Measurements from ENCODE around the gene RABL6. TPM values are rescaled to one million over a fixed set of nuclear protein-coding genes. Genes with fewer than 3 reads are reported as not detected.

Gene RABL6
- total RNA-seq, 4 donors from 2014 or later: 54.9 to 70.7 (median 61.5) TPM

DNA sequence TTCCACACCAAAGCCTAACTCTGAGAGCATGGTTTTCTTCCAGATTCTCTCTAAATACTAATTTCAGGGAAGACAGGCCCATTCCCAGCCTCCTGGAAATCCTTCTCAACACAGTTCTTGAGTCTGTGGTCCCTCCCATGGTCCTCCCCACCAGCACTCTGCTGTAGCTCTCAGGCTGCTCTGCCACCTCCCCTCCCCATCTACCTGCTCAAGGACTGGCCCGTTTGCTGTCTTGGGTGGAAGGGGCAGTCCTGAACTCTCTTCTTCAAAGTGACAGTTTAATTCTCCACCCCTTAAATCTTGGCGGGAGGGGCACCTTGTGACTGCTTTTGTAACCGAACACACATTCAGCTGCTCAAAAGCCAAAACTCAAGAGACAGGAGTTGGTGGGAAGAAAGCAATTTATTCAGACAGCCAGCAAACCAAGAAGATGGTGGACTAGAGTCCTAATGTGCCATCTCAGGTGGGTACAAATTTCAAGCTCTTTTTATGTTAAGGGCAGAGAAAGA is 35.8 kb upstream of the RABL6 start:
- TF ChIP-seq, protein P1, sequence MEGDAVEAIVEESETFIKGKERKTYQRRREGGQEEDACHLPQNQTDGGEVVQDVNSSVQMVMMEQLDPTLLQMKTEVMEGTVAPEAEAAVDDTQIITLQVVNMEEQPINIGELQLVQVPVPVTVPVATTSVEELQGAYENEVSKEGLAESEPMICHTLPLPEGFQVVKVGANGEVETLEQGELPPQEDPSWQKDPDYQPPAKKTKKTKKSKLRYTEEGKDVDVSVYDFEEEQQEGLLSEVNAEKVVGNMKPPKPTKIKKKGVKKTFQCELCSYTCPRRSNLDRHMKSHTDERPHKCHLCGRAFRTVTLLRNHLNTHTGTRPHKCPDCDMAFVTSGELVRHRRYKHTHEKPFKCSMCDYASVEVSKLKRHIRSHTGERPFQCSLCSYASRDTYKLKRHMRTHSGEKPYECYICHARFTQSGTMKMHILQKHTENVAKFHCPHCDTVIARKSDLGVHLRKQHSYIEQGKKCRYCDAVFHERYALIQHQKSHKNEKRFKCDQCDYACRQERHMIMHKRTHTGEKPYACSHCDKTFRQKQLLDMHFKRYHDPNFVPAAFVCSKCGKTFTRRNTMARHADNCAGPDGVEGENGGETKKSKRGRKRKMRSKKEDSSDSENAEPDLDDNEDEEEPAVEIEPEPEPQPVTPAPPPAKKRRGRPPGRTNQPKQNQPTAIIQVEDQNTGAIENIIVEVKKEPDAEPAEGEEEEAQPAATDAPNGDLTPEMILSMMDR (IDR thresholded peaks at IDR 0.05): no peak
- no peak for TF ChIP-seq POLR2A (IDR thresholded peaks at IDR 0.05)

DNA sequence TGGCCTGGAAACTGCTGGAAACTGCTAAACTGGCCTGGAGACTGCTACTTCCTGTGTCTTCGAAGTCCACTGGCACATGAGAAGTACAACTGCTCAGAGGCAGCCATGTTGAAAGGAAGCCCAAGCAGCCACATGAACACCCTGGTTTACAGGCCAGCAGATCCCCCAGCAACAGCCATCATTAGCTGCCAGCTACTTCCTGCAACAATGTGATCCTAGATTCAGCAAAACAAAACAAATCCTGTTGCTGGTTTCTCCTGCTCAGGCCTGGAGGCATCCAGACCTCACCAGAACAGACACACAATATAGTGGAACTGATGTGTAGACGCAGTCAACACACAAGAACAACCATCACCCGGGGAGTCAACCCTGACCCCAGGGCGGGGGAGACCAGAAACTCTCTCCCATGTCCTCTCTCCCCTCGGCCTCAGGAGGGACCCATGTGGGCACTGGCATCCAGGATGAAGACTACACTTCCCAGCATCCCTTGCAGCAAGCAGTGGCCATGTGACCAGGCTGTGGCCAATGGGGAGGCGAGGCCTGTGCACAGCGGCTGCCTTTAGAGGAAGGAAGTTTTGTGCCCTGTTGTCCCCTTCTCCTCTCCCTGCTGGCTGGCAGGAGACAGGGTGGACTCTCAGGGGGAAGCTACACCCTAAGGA is 34.2 kb upstream of the RABL6 start:
- Histone ChIP-seq H3K27ac (no peak overlapping the region), H3K9me3 (peaks cover 0 to 8% (median 0%) of the 10 kb centered on the region in 3 donors), H3K4me3 (no peak overlapping the region), H3K4me1 (peaks cover 0 to 4% (median 0%) of the 10 kb centered on the region in 3 donors), H3K36me3 (no peaks in the 10 kb centered on the region), H3K27me3 (peaks cover 0 to 4% (median 0%) of the 10 kb centered on the region in 4 donors)
- intact Hi-C loops (cut with DNase I): no loop called here
- TF ChIP-seq, protein P1 (IDR thresholded peaks at IDR 0.05): no peak
- no peak for TF ChIP-seq POLR2A (IDR thresholded peaks at IDR 0.05)
- no peak for DNase-seq
- 40 to 55% methylated on average over 1 to 2 of the region's 7 CpGs for WGBS, 2 donors

More for the DNA sequence above, 35.8 kb upstream of the RABL6 start:
- Histone ChIP-seq H3K27me3 (peaks cover 0 to 18% (median 0%) of the 10 kb centered on the region in 4 donors), H3K4me3 (no peak overlapping the region), H3K9me3 (peaks cover 0 to 8% (median 0%) of the 10 kb centered on the region in 3 donors), H3K4me1 (peaks cover 0 to 4% (median 0%) of the 10 kb centered on the region in 3 donors), H3K27ac (no peak overlapping the region), H3K36me3 (no peaks in the 10 kb centered on the region)
- no peak for DNase-seq
- intact Hi-C loops (cut with DNase I): no loop called here
- WGBS, 2 donors: 20 to 69% methylated on average over 1 to 3 of the region's 3 CpGs

DNA sequence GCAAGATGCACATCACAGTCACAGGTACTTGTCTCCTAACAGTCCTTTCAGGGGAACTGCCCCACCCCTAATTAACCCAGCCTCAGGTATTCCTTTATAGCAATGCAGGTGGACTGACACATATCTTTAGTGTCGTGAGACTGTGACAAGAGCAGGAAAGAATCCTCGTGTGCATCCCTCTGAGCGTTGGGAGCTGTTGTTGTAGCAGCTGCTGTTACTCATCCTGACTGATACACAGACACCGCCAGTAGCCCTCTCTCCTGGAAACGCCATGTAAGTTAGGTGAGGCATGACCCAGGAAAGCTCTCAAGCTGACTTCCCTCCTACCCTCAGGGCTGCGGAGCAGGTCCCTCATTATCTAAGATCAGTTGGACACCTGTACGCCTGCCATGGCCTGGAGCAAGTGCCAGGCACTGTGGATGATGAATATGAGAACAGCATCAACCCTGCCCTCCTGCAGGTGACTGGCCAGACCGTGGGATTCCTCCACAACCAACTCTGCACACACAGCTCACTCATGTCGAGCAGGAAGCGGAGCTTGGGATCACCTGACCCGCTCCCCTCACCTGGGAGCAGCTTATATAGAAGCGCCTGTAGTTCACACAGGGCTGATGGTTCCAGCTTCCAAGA is 33.2 kb upstream of the RABL6 start:
- Histone ChIP-seq H3K36me3 (no peaks in the 10 kb centered on the region), H3K4me3 (no peak overlapping the region), H3K4me1 (peaks cover 0 to 4% (median 0%) of the 10 kb centered on the region in 3 donors), H3K9me3 (peaks cover 0 to 8% (median 0%) of the 10 kb centered on the region in 3 donors), H3K27me3 (no peaks in the 10 kb centered on the region), H3K27ac (no peak overlapping the region)
- TF ChIP-seq, protein P1 (IDR thresholded peaks at IDR 0.05): no peak
- TF ChIP-seq POLR2A (IDR thresholded peaks at IDR 0.05): no peak
- 80 to 82% methylated on average over 4 to 6 of the region's 12 CpGs for WGBS, 2 donors
- intact Hi-C loops (cut with DNase I): no loop called here
- DNase-seq: no peak

GRCh38 chr9:136775191-136775590 is 32.6 kb upstream of the RABL6 start:
- DNase-seq: no peak
- no peak for TF ChIP-seq POLR2A (IDR thresholded peaks at IDR 0.05)
- TF ChIP-seq, protein P1 (IDR thresholded peaks at IDR 0.05): no peak
- Histone ChIP-seq H3K9me3 (peaks cover 0 to 8% (median 0%) of the 10 kb centered on the region in 3 donors), H3K4me3 (no peak overlapping the region), H3K36me3 (no peaks in the 10 kb centered on the region), H3K27me3 (no peaks in the 10 kb centered on the region), H3K4me1 (no peaks in the 10 kb centered on the region), H3K27ac (no peak overlapping the region)
- intact Hi-C loops (cut with DNase I): no loop called here
- WGBS, 2 donors: 91 to 100% methylated on average over 1 to 5 of the region's 6 CpGs

- Histone ChIP-seq H3K27ac (no peak overlapping the region), H3K36me3 (no peaks in the 10 kb centered on the region), H3K27me3 (no peaks in the 10 kb centered on the region), H3K4me3 (no peak overlapping the region), H3K9me3 (peaks cover 0 to 8% (median 0%) of the 10 kb centered on the region in 3 donors), H3K4me1 (no peaks in the 10 kb centered on the region)
- intact Hi-C loops (cut with DNase I): no loop called here
- WGBS, 2 donors: 48 to 61% methylated on average over 7 of the region's 7 CpGs
- DNase-seq: no peak
- TF ChIP-seq, protein P1 (IDR thresholded peaks at IDR 0.05): no peak
- no peak for TF ChIP-seq POLR2A (IDR thresholded peaks at IDR 0.05)
These were observed 30.8 kb upstream of the RABL6 start for GRCh38 chr9:136776947-136777346.

Data from esophagus squamous epithelium (tissue), 5 donors.